SIG-M5 treated with dmso at 0.1 percent for 504 hours (cell line): Measurements from ENCODE around the gene MASP2.
"Not testable (repeated sequence)": the region's sequence is repeated elsewhere in the genome, so short reads cannot be mapped to it uniquely, and the experiment has no call there.

Experiments
- DNase-seq: peaks from one replicate; lab custom pipeline; 2025; ENCODE audit not compliant: unreplicated experiment; lab: John Stamatoyannopoulos, UW

MASP2 gene

DNA sequence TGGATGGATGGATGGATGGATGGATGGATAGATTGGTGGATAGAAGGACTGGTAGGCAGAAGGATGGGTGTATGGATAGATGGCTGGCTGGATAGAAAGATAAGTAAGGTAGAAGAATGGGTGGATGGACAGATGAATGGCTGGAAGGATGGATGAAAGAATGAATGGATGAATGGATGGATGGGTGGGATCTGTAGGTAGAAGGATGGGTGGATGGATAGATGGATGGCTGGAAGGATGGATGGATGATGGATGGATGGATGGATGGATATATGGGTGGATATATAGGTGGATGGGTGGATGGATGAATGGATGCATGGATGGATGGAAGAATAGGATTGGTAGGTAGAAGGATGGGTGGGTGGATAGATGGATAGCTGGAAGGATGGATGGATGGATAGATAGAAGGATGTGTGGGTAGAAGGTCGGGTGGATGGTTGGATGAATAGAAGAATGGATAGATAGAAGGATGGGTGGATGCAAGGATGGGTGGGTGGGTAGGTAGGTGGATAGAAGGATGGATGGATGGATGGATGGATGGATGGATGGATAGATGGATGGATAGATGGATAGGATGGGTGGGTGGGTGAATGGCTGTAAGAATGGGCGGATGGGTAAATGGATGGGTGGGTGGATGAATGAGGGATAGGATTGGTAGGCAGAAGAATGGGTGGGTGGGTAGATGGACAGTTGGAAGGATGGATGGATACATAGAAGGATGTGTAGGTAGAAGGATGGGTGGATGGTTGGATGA, 7.5 kb downstream of the MASP2 start:
- DNase-seq, result no peak

- peak; percentile 84 for DNase-seq
Observed at GRCh38 chr1:11037740-11038182, 9.3 kb downstream of the MASP2 start.

- DNase-seq, result not testable (repeated sequence)
Observed at GRCh38 chr1:11037019-11037739, 9.9 kb downstream of the MASP2 start.

- DNase-seq, result no peak
Observed at GRCh38 chr1:11031624-11032262, 15.3 kb downstream of the MASP2 start.

- no peak for DNase-seq
Observed at GRCh38 chr1:11030865-11031264, 16.2 kb downstream of the MASP2 start.

DNA sequence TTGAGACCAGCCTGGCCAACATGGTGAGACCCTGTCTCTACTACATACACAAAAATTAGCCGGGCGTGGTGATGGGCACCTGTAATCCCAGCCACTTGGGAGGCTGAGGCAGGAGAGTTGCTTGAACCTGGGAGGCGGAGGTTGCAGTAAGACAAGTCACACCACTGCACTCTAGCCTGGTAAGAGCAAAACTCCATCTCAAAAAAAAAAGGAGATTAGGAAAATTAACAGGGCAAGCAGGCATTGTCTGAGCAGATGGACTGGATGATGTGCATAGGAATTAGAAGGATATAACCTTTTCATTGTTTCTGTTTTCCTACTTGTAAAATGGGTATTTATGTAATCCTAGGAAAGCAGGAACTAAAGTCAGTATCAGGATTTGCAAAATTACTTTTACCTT, 19.0 kb downstream of the MASP2 start:
- DNase-seq, result no peak

- no peak for DNase-seq
Observed at GRCh38 chr1:11027316-11027715, 19.7 kb downstream of the MASP2 start.

DNA sequence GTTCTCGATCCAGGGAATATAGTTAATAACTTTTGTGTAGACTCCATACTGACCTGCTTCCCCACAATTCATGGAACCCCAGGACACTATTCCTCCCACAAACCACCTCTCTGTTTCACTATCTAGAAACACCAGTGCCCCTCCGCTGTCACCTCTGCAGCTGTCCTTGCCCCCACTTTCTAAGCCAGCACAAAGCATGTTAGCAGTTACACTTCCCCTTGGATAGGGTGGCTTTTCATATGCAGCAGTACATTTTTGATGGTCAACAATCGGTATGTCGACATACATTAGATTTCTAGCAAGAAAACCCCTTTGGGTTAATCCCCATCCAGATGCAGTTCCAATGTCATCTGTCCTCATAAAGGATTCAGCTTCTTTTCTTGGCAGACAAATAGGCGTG, 20.1 kb downstream of the MASP2 start:
- no peak for DNase-seq

GRCh38 chr1:11026052-11026451, 21.0 kb downstream of the MASP2 start:
- no peak for DNase-seq

GRCh38 chr1:11025618-11026017, 21.4 kb downstream of the MASP2 start:
- DNase-seq, result no peak

GRCh38 chr1:11024874-11025203, 22.2 kb downstream of the MASP2 start:
- DNase-seq, result no peak

- no peak for DNase-seq
Observed at GRCh38 chr1:11024154-11024873, 22.7 kb downstream of the MASP2 start.

DNA sequence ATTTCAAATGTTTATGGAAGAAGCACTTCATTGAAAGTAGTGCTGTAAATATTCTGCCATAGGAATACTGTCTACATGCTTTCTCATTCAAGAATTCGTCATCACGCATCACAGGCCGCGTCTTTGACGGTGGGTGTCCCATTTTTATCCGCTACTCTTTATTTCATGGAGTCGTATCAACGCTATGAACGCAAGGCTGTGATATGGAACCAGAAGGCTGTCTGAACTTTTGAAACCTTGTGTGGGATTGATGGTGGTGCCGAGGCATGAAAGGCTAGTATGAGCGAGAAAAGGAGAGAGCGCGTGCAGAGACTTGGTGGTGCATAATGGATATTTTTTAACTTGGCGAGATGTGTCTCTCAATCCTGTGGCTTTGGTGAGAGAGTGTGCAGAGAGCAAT, 23.8 kb downstream of the MASP2 start:
- DNase-seq, result no peak

- no peak for DNase-seq
Observed at GRCh38 chr1:11019971-11020370, 27.1 kb downstream of the MASP2 start.

GRCh38 chr1:11019358-11019757, 27.7 kb downstream of the MASP2 start:
- DNase-seq, result not testable (repeated sequence)

- peak; percentile 51 for DNase-seq
Observed at GRCh38 chr1:11013160-11013531, 33.9 kb downstream of the MASP2 start.

DNA sequence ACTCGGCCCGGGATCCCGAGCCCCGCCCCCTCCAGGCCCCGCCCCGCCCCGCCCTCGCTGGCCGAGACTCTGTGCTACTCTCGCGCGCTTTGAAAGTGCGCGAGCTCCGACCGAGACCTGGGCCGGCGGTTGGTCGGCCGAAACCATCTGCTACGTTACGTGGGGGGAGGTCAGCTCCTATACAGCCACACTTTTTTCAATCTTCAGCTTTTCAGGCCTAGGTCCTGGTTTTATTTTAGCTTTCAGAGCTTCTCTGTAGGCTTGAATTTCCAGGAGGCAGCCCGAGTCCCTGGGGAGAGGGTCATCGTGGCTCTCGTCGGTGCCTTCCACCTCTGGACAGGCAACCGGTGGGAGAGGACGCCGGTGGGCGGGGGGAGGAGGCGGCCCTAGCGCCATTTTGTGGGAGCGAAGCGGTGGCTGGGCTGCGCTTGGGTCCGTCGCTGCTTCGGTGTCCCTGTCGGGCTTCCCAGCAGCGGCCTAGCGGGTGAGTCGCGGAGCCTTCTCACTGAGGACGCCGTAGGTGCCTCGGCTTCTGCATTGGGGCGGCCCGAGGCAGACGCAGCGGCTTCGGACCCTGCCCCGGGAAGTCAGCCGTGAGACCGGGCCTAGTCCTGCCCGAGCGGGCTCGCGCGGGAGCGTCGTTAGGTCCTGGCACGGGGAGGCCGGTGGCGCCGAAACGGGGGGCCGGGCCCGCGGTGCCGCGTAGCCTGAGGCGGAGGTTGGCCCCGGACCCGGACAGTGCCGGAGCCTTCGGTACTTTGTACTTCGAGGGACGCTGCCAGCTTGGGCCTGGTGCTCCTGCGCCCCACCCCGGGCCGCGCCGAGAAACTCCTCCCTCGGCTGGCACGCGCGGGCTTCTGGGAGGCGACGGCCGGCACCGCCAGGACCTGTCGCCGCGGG, 34.5 kb downstream of the MASP2 start, which contains the start of gene TARDBP:
Gene TARDBP (plus strand): TSS at position 395 of the 900 bp plus-strand sequence. CDS start 1,074 bp downstream, outside the sequence.
- peak; percentile 74 for DNase-seq

DNA sequence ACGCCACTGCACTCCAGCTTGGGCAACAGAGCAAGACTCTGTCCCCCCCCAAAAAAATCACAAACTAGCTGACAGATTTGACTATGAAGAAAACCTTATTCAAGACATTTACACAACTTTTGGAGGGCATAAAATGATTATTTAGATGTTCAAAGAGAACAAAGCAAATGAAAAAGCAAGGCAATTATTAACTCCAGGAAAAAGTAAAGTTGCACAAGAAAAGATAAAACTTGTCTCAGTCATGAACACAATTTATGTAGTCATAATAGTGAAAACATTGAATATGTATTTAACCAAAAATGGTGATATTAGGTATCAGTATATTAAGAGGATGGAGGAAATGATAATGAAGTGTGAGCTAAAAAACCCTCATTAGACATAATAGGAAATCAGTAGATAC, 46.5 kb downstream of the MASP2 start:
- no peak for DNase-seq

DNA sequence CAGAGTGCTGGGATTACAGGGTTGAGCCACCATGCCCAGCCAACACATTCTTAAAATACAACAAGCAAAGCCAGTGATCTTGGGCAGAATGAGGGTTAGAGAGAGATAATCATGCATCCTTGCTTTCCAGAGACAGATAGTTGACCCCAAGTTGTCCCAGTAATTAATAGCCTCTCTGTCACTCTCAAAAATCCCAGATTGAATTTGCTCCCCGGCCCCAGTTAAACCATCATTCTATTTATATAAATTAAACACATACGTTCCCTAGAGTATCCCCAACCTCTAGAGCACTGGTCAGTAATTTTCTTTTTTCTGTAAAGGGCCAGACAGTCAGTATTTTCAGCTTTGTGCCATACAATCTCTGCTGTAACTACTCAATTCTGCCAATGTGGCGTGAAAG, 50.9 kb downstream of the MASP2 start:
- no peak for DNase-seq

DNA sequence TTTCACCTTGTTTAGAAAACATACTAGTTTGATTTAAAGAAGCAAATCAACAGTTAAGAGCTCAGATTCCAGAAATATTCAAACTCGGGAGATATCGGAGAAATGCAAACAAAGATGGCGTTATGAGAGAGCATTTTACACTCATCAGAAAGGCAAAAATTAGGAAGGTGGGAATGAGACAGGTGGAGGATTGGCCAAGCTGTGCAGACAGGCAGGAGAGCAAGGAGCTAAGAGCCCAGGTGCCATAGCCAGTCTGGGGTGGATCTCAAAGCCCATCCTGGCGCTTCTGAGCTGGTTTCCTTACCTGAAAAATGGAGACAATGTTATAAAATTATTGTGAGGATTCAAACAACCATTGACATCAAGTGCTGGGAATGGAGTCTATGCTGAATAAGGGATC, 54.2 kb downstream of the MASP2 start:
- no peak for DNase-seq
